ENCODE measurements around the gene WDHD1.

The WDHD1 gene

DNA sequence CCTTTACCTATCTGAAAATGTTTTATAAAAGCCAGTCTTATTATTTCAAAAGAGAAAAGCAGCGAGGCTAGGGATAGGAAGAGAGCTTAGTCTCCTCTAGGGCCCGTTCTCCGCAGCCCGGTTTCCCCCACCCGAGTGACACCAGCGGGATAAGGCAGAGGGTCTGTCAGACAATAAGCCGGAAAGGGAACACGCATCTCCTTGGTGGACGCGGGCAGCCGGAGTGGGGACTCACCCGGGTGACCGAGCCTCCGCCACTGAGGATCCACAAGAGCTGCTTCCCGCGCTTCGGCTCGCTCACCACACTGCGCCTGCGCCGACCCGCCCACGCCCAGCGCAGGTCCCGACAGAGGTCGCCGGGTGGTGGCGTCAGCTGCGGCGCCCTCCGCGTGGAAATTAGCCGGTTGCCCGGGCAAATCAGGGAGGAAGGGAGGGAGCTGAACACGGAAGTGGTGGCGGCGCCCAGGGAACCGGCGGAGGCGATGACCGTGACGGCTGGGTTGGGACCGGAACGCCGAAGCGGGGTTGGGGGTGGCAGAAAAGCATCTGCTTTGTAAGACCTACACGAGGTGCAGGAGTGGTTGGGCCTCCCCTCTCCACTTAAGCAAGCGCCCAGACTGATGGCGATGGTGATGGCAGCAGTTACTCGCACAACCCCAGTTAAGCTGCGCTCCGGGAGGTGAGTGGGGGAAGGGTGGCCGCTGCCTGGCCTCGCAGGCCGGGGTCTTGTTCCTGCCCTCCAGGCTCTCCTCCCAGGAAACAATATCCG lies at the start of gene WDHD1, which contains the start of gene SOCS4:
Gene WDHD1 (minus strand): TSS at position 307 of the 769 bp plus-strand sequence. CDS start 312 bp downstream, outside the sequence.
Gene SOCS4 (plus strand): TSS at position 444 of the 769 bp plus-strand sequence. CDS start 15,806 bp downstream, outside the sequence.
- peak; percentile 81 for DNase-seq (ENCODE audit: low read depth)
- no peak for TF ChIP-seq CTCF (IDR thresholded peaks at IDR 0.05; ENCODE audit: low read depth, low read length, missing control alignments)

DNA sequence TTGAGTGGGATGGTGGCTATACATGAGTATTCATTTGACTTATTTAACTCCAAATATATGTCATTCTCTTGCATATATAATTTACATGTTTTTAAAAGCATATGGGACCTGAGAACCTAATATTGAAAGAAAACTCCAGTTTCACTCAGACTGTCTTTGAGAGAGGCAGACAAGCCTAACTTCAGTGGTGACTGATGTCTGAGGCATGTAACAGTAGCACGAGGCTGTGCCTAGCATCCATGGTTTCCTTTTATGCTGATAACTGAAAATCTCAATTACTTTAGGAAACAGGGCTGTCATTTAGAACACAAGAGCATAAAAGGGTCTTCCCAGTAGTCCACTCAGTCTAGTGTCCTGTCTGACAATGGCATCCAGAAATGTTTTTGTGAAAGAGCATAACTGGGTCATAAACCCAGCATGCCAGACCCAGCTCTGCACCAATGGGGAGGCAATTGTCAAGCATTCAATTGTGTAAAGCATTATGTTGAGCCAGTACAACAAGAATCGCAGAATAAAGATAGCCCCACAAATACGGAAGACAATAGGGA lies 48.8 kb upstream of the WDHD1 start:
- no peak overlapping the region; the same call in 1 of the 2 replicates for H3K4me3 ChIP-seq (ENCODE audit: low read depth, low read length)
- no peak for TF ChIP-seq CTCF (IDR thresholded peaks at IDR 0.05; ENCODE audit: low read depth, low read length, missing control alignments)
- DNase-seq (ENCODE audit: low read depth), result no peak

More for the DNA sequence above, at the start of gene WDHD1, which contains the start of gene SOCS4:
- peak within 1 kb of the TSS; percentile 85 for H3K4me3 ChIP-seq (ENCODE audit: low read depth, low read length)

DNA sequence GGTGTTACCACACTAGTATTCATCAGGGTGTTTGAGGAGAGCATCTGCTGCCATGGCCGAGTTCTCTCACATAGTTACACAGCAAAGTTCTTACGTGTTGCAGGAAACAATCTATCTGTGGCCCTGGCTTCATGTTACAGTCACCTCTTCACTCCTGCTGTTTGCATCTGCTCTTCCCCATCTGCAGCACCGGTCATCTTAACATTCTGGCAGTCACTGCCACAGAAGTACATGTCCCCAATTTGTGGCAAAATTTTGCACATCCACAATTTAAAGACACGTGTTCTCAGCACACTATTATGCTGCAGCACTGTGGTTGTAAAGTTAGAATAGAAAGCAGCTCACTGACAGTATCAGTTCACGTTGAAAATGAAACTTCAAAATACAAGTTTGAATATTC lies 47.8 kb upstream of the WDHD1 start:
- peak; percentile 76 for DNase-seq (ENCODE audit: low read depth)
- no peak for TF ChIP-seq CTCF (IDR thresholded peaks at IDR 0.05; ENCODE audit: low read depth, low read length, missing control alignments)

DNA sequence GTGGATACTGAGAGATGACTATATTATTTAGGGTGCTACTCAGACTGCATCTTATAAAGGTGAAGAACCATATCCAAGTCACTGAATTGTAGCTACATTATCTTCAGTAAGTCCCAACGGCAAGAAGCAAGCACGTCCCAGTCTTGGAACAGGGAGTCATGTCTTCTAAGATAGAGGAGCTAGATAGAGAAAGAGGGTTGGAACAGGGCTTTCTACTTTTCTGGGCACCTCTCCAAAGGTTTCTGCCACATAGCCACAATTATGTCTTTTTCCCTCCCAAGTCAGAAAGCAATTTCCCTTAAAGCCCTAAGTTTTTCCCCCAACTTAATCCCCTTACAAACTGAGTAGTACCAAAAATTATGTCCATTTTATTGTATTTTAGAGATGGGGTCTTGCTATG lies 47.0 kb upstream of the WDHD1 start:
- DNase-seq (ENCODE audit: low read depth), result no peak

More for the DNA sequence above, 47.8 kb upstream of the WDHD1 start:
- H3K4me3 ChIP-seq (ENCODE audit: low read depth, low read length), result peak overlapping the region; percentile 23

DNA sequence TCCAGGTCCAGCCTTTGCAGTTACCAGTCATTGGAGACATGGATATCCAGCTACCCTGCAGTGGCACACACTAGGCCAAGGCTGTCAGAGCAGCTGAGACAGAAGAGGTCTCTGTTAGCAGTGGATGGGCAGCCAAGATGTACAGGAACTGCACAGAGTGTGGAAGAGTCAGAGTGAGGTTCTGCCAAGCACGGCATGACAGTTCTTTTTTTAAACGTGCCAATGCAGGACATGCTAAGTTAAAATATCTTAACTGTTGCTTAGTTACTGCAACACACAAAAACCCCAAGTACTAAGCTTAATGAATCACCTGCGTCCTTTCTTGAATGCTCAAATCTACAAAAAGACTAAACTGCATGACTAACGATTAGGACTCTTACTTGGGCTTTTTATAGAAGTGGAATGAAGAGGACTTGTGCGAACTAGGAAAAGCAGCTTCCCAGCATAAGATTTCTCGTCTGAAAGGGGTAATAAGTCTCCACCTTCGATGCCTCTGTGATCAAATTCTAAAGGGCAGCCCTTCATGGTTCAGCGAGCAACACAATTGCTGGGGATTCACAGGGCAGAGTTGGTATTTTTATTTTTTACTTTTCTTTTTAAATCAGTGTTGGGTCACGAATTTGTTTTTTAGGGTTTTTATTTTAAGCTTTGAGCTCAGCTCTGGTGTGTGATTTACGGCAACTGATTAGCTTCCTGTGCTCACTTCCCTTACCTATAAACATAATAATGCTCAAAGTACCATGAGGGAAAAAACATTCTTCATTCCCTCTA lies 45.2 kb upstream of the WDHD1 start:
- H3K4me3 ChIP-seq (ENCODE audit: low read depth, low read length), result peak overlapping the region; percentile 0; the same call in 1 of the 2 replicates
- no peak for TF ChIP-seq CTCF (IDR thresholded peaks at IDR 0.05; ENCODE audit: low read depth, low read length, missing control alignments)
- no peak for DNase-seq (ENCODE audit: low read depth)

More for the DNA sequence above, 47.0 kb upstream of the WDHD1 start:
- H3K4me3 ChIP-seq (ENCODE audit: low read depth, low read length), result no peak overlapping the region; the same call in 1 of the 2 replicates
- TF ChIP-seq CTCF (IDR thresholded peaks at IDR 0.05; ENCODE audit: low read depth, low read length, missing control alignments), result no peak

DNA sequence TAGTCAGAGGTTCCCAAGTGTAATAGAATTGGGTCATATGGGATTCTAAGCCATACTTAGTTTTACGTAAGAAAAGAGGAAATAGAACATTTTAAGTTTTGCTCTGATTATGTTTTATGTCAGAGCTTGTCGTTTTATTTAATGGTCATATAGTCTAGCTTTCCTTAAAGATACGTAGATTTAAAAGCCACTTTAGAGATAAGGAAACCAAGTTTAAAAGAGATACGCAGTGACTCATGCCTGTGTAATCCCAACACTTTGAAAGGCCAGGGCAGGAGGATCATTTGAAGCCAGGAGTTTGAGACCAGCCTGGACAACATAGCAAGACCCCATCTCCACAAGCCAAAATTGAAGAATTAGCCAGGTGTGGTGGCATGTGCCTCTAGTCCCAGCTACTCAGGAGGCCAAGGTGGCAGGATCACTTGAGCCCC lies 44.1 kb upstream of the WDHD1 start:
- no peak for DNase-seq (ENCODE audit: low read depth)
- no peak for TF ChIP-seq CTCF (IDR thresholded peaks at IDR 0.05; ENCODE audit: low read depth, low read length, missing control alignments)
- H3K4me3 ChIP-seq (ENCODE audit: low read depth, low read length), result no peak overlapping the region
